Muscle layer of colon (tissue), 2 donors: ENCODE measurements around the gene CFAP52.

Experiments
- H3K27ac ChIP-seq: one replicate; pipeline ENCODE4 v1.7.0; 2013; ENCODE audit warnings: low read depth, mild to moderate bottlenecking, low read length, moderate library complexity
- H3K27me3 ChIP-seq, 2 donors: one replicate each; pipeline ENCODE4 v1.7.0; 2013; ENCODE audit warnings: low read length in 2 of 2, mild to moderate bottlenecking in 2 of 2; ENCODE audit not compliant: insufficient read depth in 2 of 2, control insufficient read depth in 1 of 2
- H3K36me3 ChIP-seq: one replicate; pipeline ENCODE4 v1.7.0; 2013; ENCODE audit warnings: mild to moderate bottlenecking, low read length; ENCODE audit not compliant: insufficient read depth
- H3K4me1 ChIP-seq: one replicate; pipeline ENCODE4 v1.7.0; 2013; ENCODE audit warnings: mild to moderate bottlenecking, low read length; ENCODE audit not compliant: insufficient read depth
- H3K4me3 ChIP-seq, 2 donors: one replicate each; pipeline ENCODE4 v1.7.0; 2013; ENCODE audit warnings: low read length in 2 of 2, low read depth in 1 of 2, mild to moderate bottlenecking in 1 of 2, moderate library complexity in 1 of 2
- H3K9ac ChIP-seq: one replicate; pipeline ENCODE4 v1.7.0; 2013; ENCODE audit warnings: low read length
- H3K9me3 ChIP-seq: one replicate; pipeline ENCODE4 v1.7.0; 2013; ENCODE audit warnings: mild to moderate bottlenecking, low read length
- donor health status: abdominal sarcoma.
- donor health status: Adenocarcinoma of cecum.

Gene CFAP52

GRCh38 chr17:9676820-9677310 is 100.4 kb downstream of the CFAP52 start:
- no peaks in the 10 kb centered on the region for H3K36me3 ChIP-seq

GRCh38 chr17:9677411-9677810 is 101.0 kb downstream of the CFAP52 start:
- Histone ChIP-seq H3K27ac (no peak overlapping the region), H3K27me3 (no peaks in the 10 kb centered on the region), H3K36me3 (no peaks in the 10 kb centered on the region), H3K4me3 (no peak overlapping the region), H3K9ac (no peak overlapping the region), H3K4me1 (no peaks in the 10 kb centered on the region), H3K9me3 (no peaks in the 10 kb centered on the region)

More at GRCh38 chr17:9676820-9677310, 100.4 kb downstream of the CFAP52 start:
- no peaks in the 10 kb centered on the region for H3K27me3 ChIP-seq
- H3K9ac ChIP-seq: no peak overlapping the region
- no peak overlapping the region for H3K4me3 ChIP-seq
- no peak overlapping the region for H3K27ac ChIP-seq
- no peaks in the 10 kb centered on the region for H3K4me1 ChIP-seq
- H3K9me3 ChIP-seq: no peaks in the 10 kb centered on the region

- no peaks in the 10 kb centered on the region for H3K36me3 ChIP-seq
- no peaks in the 10 kb centered on the region for H3K27me3 ChIP-seq
- no peak overlapping the region for H3K4me3 ChIP-seq
- no peak overlapping the region for H3K9ac ChIP-seq
- H3K9me3 ChIP-seq: no peaks in the 10 kb centered on the region
- no peak overlapping the region for H3K27ac ChIP-seq
- H3K4me1 ChIP-seq: no peaks in the 10 kb centered on the region
These were observed 101.5 kb downstream of the CFAP52 start for GRCh38 chr17:9677896-9678295.

- Histone ChIP-seq H3K27ac (no peak overlapping the region), H3K9ac (no peak overlapping the region)
These were observed 108.6 kb downstream of the CFAP52 start for GRCh38 chr17:9684955-9685621.

More at GRCh38 chr17:9684955-9685621, 108.6 kb downstream of the CFAP52 start:
- H3K9me3 ChIP-seq: no peaks in the 10 kb centered on the region
- H3K27me3 ChIP-seq: no peaks in the 10 kb centered on the region
- no peaks in the 10 kb centered on the region for H3K4me1 ChIP-seq
- H3K36me3 ChIP-seq: no peaks in the 10 kb centered on the region
- no peak overlapping the region for H3K4me3 ChIP-seq
